NB4 (cell line): ENCODE results near the gene ASB10.

Source experiments
- DNase-seq: peaks from one replicate; pipeline ENCODE4 v3.0.0; 2010; ENCODE audit warnings: low read depth
- H3K4me3 ChIP-seq: one replicate; pipeline ENCODE4 v1.5.1; 2011; ENCODE audit warnings: mild to moderate bottlenecking, low read depth, low read length, moderate library complexity
- CTCF ChIP-seq: IDR thresholded peaks from one replicate; pipeline ENCODE4 v1.5.1; 2012; ENCODE audit warnings: low read depth, low read length
- MYC ChIP-seq: IDR thresholded peaks from 2 replicates; pipeline ENCODE4 v1.6.1; 2011; ENCODE audit warnings: low read depth, low read length
- POLR2A ChIP-seq: IDR thresholded peaks from 2 replicates; pipeline ENCODE4 v1.6.1; 2011; ENCODE audit warnings: mild to moderate bottlenecking; ENCODE audit not compliant: insufficient read length; ENCODE audit errors: extremely low read depth
- TF ChIP-seq, protein P1 (sequence below): IDR thresholded peaks from 2 replicates; pipeline ENCODE4 v1.6.1; 2011; ENCODE audit warnings: low read depth, low read length

The ASB10 gene

DNA sequence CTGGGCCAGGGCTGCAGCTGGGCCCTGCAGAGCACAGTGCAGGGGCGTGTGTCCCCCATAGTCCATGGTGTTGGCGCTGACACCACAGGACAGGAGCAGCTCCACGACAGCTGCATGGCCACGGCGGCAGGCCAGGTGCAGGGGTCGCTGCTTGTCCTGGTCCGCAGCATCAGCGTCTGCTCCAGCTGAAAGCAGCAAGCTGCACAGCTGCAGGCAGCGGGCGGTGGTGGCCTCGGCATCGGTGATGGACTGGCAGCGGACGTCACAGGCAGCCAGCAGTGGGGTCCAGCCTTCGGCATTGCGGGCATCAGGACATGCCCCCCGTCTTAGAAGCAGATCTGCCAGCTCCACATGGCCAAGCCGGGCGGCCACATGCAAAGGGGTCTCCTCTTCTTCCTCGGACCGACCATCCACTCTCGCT, 6.0 kb downstream of the ASB10 start:
- TF ChIP-seq CTCF = no peak
- TF ChIP-seq, protein P1, sequence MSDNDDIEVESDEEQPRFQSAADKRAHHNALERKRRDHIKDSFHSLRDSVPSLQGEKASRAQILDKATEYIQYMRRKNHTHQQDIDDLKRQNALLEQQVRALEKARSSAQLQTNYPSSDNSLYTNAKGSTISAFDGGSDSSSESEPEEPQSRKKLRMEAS = no peak
- TF ChIP-seq MYC = no peak
- no peak for TF ChIP-seq POLR2A
- DNase-seq = no peak
- H3K4me3 ChIP-seq = no peak overlapping the region

- TF ChIP-seq CTCF = no peak
- no peak for TF ChIP-seq POLR2A
- TF ChIP-seq, protein P1 = no peak
- no peak for TF ChIP-seq MYC
- no peak overlapping the region for H3K4me3 ChIP-seq
- no peak for DNase-seq
Measured at GRCh38 chr7:151179946-151180345, 7.1 kb downstream of the ASB10 start.

GRCh38 chr7:151179287-151179860, 7.7 kb downstream of the ASB10 start:
- H3K4me3 ChIP-seq = no peak overlapping the region
- TF ChIP-seq, protein P1 = no peak
- TF ChIP-seq POLR2A (no peak), MYC (no peak), CTCF (no peak)
- DNase-seq = no peak

- DNase-seq = no peak
- TF ChIP-seq MYC = no peak
- no peak for TF ChIP-seq CTCF
- no peak for TF ChIP-seq POLR2A
- TF ChIP-seq, protein P1 = no peak
- no peak overlapping the region for H3K4me3 ChIP-seq
Measured at GRCh38 chr7:151178831-151179230, 8.2 kb downstream of the ASB10 start.

- no peak for DNase-seq
- no peak for TF ChIP-seq CTCF
- TF ChIP-seq POLR2A = no peak
- no peak for TF ChIP-seq MYC
- TF ChIP-seq, protein P1 = no peak
Measured at GRCh38 chr7:151178236-151178635, 8.8 kb downstream of the ASB10 start.

DNA sequence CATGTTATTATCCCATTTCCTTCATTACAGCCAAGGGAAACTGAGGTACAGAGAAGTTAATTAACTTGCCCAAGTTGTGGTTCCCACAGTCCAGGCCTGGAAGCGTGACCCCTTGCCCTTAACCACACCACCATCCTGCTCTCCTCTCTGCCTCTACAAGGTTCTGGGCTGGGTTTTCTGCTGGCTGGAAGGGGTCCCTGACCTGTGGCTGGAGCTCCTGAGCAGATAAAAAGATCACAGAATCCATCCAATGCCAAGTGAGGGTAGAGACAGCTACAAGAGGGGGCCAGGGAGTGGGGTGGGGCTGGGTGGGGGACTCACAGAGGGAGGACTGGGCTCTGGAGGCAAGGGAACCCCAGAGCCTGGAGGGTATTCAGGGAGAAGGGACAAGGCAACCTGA, 9.7 kb downstream of the ASB10 start:
- no peak for DNase-seq
- no peak overlapping the region for H3K4me3 ChIP-seq
- TF ChIP-seq CTCF (no peak), POLR2A (no peak), MYC (no peak)
- TF ChIP-seq, protein P1 = no peak

More at GRCh38 chr7:151178236-151178635, 8.8 kb downstream of the ASB10 start:
- H3K4me3 ChIP-seq = no peak overlapping the region
